Osteocyte (in vitro differentiated cells): ENCODE measurements around the gene KCNQ4. TPM values are rescaled to one million over a fixed set of nuclear protein-coding genes. Genes with fewer than 3 reads are reported as not detected.

Experiments used
- DNase-seq: peaks from one replicate; pipeline ENCODE4 v3.0.0; 2021; ENCODE audit warnings: mixed read lengths; ENCODE audit not compliant: unreplicated experiment; ENCODE audit errors: extremely low spot score
- H3K27ac Mint-ChIP-seq: one replicate; pipeline ENCODE4 v1.8.0; 2021; ENCODE audit warnings: mild to moderate bottlenecking, mixed read lengths; ENCODE audit not compliant: unreplicated experiment
- H3K27me3 Mint-ChIP-seq: one replicate; pipeline ENCODE4 v1.8.0; 2021; ENCODE audit warnings: mixed read lengths; ENCODE audit not compliant: unreplicated experiment
- H3K36me3 Mint-ChIP-seq: one replicate; pipeline ENCODE4 v1.8.0; 2021; ENCODE audit warnings: mixed read lengths; ENCODE audit not compliant: unreplicated experiment
- H3K4me1 Mint-ChIP-seq: one replicate; pipeline ENCODE4 v1.8.0; 2021; ENCODE audit warnings: mixed read lengths; ENCODE audit not compliant: unreplicated experiment
- H3K4me3 Mint-ChIP-seq: one replicate; pipeline ENCODE4 v1.8.0; 2021; ENCODE audit warnings: mild to moderate bottlenecking, moderate library complexity, mixed read lengths; ENCODE audit not compliant: unreplicated experiment
- H3K9me3 Mint-ChIP-seq: one replicate; pipeline ENCODE4 v1.8.0; 2021; ENCODE audit warnings: mixed read lengths; ENCODE audit not compliant: unreplicated experiment
- total RNA-seq: library from RNA; stranded (reverse); gene quantifications from 2 replicates; pipeline ENCODE4 v1.2.1, GENCODE V29; 2021
- TF ChIP-seq, protein P1 (sequence below): fragments of 200-600 bp; sonication (generic); IDR thresholded peaks from 2 replicates; pipeline ENCODE4 v1.5.0; 2021; ENCODE audit warnings: antibody characterized with exemption, mild to moderate bottlenecking, moderate library complexity

Gene KCNQ4
- total RNA-seq, 1 donor from 2014 or later: 0.51 TPM

DNA sequence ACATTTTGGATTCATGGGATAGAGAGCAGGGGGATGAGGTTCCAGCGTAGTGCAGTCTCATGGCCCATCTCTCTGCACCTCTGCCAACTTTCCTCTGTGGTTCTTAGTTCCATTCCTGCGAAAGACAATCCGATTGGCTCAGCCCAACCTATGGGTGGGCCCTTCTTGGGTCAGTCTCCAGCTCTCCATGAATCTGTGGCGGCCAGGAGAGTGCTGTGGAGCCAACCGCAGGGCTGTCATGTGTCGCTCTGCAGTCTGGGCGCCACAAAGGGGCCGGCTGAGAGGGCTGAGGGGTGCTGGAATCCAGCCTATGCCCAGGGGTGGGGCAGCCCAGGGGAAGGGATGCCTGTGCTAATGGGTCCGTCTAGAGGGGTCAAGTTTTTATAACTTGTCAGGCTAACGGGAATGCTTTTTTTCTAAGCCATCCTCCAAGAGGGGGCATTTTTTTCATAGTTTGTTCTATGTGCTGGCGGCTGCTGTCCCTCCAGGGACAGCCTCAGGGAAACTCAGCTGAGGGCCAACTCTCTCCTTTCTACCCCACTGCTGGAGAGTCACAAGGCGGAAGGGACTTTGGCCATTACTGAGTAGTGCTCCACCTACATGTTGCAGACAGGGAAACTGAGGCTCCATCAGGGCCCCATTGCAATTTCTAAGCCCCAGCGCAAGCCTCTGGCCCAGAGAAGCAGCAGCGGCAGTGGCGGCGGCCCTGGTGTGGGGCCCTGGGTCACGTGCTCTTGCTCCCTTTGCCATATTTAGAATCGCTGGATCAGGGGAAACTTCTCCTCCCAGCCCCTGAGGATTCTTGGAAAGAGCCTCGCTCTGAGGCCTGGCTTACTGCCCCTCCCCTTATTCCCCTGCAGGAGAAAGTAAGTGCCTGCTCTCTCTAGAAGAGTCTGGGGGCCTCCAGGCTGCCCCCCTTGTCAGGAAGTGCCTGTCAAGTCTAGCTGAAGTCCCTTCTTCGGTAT, 23.4 kb downstream of the KCNQ4 start:
- TF ChIP-seq, protein P1, sequence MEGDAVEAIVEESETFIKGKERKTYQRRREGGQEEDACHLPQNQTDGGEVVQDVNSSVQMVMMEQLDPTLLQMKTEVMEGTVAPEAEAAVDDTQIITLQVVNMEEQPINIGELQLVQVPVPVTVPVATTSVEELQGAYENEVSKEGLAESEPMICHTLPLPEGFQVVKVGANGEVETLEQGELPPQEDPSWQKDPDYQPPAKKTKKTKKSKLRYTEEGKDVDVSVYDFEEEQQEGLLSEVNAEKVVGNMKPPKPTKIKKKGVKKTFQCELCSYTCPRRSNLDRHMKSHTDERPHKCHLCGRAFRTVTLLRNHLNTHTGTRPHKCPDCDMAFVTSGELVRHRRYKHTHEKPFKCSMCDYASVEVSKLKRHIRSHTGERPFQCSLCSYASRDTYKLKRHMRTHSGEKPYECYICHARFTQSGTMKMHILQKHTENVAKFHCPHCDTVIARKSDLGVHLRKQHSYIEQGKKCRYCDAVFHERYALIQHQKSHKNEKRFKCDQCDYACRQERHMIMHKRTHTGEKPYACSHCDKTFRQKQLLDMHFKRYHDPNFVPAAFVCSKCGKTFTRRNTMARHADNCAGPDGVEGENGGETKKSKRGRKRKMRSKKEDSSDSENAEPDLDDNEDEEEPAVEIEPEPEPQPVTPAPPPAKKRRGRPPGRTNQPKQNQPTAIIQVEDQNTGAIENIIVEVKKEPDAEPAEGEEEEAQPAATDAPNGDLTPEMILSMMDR: no peak
- H3K4me3 Mint-ChIP-seq: no peak overlapping the region
- H3K27ac Mint-ChIP-seq: peak overlapping the region; percentile 61
- H3K9me3 Mint-ChIP-seq: no peaks in the 10 kb centered on the region
- peaks cover 31% of the 10 kb centered on the region for H3K4me1 Mint-ChIP-seq
- no peak for DNase-seq
- H3K27me3 Mint-ChIP-seq: no peaks in the 10 kb centered on the region
- no peaks in the 10 kb centered on the region for H3K36me3 Mint-ChIP-seq

DNA sequence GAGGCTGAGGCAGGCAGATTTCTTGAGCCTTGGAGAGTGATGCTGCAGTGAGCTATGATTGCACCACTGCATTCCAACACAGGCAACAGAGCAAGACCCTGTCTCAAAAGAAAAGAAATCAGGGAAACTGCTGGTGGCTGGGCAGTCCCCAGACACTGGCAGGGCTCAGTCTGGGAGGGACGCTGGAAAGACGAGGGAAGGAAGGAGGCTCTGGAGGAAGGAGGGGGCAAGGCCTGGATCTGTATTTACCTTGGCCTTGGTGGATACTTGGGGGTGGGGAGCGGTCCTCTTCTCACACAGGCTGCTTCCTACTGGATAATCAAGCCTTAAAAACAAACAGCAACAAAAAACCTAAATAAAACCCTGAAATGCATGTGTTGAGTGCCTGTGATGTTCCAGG, 24.4 kb downstream of the KCNQ4 start:
- Mint-ChIP-seq H3K4me3 (no peak overlapping the region), H3K36me3 (no peaks in the 10 kb centered on the region), H3K27ac (peak overlapping the region; percentile 61), H3K27me3 (no peaks in the 10 kb centered on the region), H3K4me1 (peaks cover 31% of the 10 kb centered on the region), H3K9me3 (no peaks in the 10 kb centered on the region)
- TF ChIP-seq, protein P1: no peak
- no peak for DNase-seq

DNA sequence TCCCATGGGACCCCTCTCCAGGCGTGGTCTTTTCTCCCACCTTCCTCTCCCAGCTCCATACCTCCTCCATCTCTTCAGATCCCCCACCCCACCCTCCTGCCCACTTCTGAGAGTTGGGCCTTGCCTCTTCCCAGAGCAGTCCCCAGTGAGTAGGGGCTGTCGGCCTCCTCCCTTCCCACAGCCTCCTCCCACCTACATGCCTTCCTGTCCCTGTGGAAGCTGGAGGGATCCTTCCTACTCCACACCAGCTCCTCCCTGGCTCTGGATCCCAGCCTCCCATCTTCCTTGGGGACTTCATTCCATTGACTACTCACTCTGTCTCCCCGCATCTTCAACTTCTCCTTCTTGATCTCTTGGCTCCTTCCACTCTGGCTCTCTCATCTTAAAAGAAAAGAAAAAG, 24.9 kb downstream of the KCNQ4 start:
- no peaks in the 10 kb centered on the region for H3K27me3 Mint-ChIP-seq
- no peaks in the 10 kb centered on the region for H3K9me3 Mint-ChIP-seq
- no peak for DNase-seq
- H3K36me3 Mint-ChIP-seq: no peaks in the 10 kb centered on the region
- H3K4me1 Mint-ChIP-seq: peaks cover 31% of the 10 kb centered on the region
- no peak overlapping the region for H3K4me3 Mint-ChIP-seq
- TF ChIP-seq, protein P1: no peak
- no peak overlapping the region for H3K27ac Mint-ChIP-seq

DNA sequence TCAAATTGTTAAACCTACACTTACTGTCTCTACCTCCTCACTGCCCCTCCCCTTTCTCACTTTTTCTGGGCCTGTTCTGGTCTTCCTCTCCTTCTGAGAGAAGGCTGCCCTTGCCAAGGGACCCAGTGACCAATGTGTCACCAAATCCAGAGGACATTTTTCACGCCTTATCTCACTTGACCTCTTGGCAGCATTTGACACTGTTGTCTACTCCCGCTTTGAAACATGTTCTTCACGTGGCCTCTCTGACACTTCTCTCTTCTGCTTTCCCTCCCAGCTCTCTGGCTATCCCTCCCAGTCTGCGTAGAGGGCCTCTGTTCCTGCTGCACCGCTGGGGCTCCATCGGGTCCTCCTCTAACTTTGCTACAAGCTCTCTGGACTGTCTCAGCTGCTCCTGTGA, 25.3 kb downstream of the KCNQ4 start:
- Mint-ChIP-seq H3K9me3 (no peaks in the 10 kb centered on the region), H3K4me1 (peaks cover 31% of the 10 kb centered on the region), H3K36me3 (no peaks in the 10 kb centered on the region), H3K27ac (no peak overlapping the region), H3K4me3 (no peak overlapping the region), H3K27me3 (no peaks in the 10 kb centered on the region)
- TF ChIP-seq, protein P1: no peak
- DNase-seq: no peak

DNA sequence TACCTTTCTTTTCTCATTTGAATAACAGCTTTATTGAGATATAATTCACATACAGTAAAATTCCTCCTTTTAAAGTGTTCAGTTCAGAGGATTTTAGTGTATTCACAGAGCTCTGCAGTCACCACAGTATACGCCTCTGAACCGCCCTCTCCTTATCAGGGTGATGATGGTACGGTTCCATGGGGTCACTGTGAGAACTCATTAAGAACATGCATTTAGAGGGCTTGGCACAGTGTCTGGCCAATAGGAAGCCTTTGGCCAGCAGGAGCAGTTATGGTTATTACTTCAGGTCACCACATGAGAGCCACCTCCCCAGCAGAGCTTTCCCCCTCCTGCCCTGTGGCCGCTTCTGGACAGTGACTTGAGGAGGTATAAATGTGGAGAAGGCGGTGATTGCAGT, 27.3 kb downstream of the KCNQ4 start:
- Mint-ChIP-seq H3K4me3 (no peak overlapping the region), H3K36me3 (no peaks in the 10 kb centered on the region), H3K4me1 (peaks cover 30% of the 10 kb centered on the region), H3K27me3 (no peaks in the 10 kb centered on the region), H3K9me3 (no peaks in the 10 kb centered on the region), H3K27ac (no peak overlapping the region)
- no peak for DNase-seq
- TF ChIP-seq, protein P1: no peak
